ENCODE measurements around the gene CBFA2T2.
A peak's percentile ranks its signal among the peaks of the same experiment; 100 is the strongest.

Gene CBFA2T2

GRCh38 chr20:33660035-33660684 is 170.3 kb downstream of the CBFA2T2 start:
- H2AFZ ChIP-seq (ENCODE audit: low read length) = no peak overlapping the region
- H4K20me1 ChIP-seq (ENCODE audit: insufficient read depth, low read length, poor library complexity, severe bottlenecking) = no peaks in the 10 kb centered on the region
- TF ChIP-seq EZH2phosphoT487 (IDR thresholded peaks at IDR 0.05; ENCODE audit: borderline replicate concordance) (no peak), CTCF (conservative IDR thresholded peaks at IDR 0.05; ENCODE audit: low read length) (no peak)
- H3K27me3 ChIP-seq (ENCODE audit: insufficient read depth, low read length, poor library complexity, severe bottlenecking) = no peaks in the 10 kb centered on the region
- H3K9me2 ChIP-seq (replicated peaks; ENCODE audit: low read depth, low read length) = no peaks in the 10 kb centered on the region
- peaks cover 20% of the 10 kb centered on the region for H3K4me1 ChIP-seq (ENCODE audit: insufficient read depth, low read length, poor library complexity, severe bottlenecking)
- no peak overlapping the region for H3K4me2 ChIP-seq (ENCODE audit: low read depth, low read length, poor library complexity, severe bottlenecking)
- H3F3A ChIP-seq (ENCODE audit: low read depth) = no peaks in the 10 kb centered on the region
- H3K4me3 ChIP-seq (ENCODE audit: low read length, poor library complexity, severe bottlenecking) = no peak overlapping the region
- H3K36me3 ChIP-seq (ENCODE audit: insufficient read depth, low read length) = no peaks in the 10 kb centered on the region
- no peaks in the 10 kb centered on the region for H3K79me2 ChIP-seq (ENCODE audit: insufficient read depth, low read length)
- H3K9ac ChIP-seq (ENCODE audit: low read depth, low read length, poor library complexity, severe bottlenecking) = no peak overlapping the region
- H3K9me3 ChIP-seq (ENCODE audit: insufficient read depth, low read depth, low read length) = no peaks in the 10 kb centered on the region

- H3K9me3 ChIP-seq (ENCODE audit: insufficient read depth, low read depth, low read length) = no peaks in the 10 kb centered on the region
- H3K36me3 ChIP-seq (ENCODE audit: insufficient read depth, low read length) = no peaks in the 10 kb centered on the region
- H3K27me3 ChIP-seq (ENCODE audit: insufficient read depth, low read length, poor library complexity, severe bottlenecking) = no peaks in the 10 kb centered on the region
- H3F3A ChIP-seq (ENCODE audit: low read depth) = no peaks in the 10 kb centered on the region
- H3K9me2 ChIP-seq (replicated peaks; ENCODE audit: low read depth, low read length) = no peaks in the 10 kb centered on the region
- no peak overlapping the region for H3K4me3 ChIP-seq (ENCODE audit: low read length, poor library complexity, severe bottlenecking)
- H3K79me2 ChIP-seq (ENCODE audit: insufficient read depth, low read length) = no peaks in the 10 kb centered on the region
- H3K9ac ChIP-seq (ENCODE audit: low read depth, low read length, poor library complexity, severe bottlenecking) = no peak overlapping the region
- no peak overlapping the region for H3K4me2 ChIP-seq (ENCODE audit: low read depth, low read length, poor library complexity, severe bottlenecking)
- H3K4me1 ChIP-seq (ENCODE audit: insufficient read depth, low read length, poor library complexity, severe bottlenecking) = peaks cover 20% of the 10 kb centered on the region
- no peaks in the 10 kb centered on the region for H4K20me1 ChIP-seq (ENCODE audit: insufficient read depth, low read length, poor library complexity, severe bottlenecking)
- TF ChIP-seq EZH2phosphoT487 (IDR thresholded peaks at IDR 0.05; ENCODE audit: borderline replicate concordance) (no peak), CTCF (conservative IDR thresholded peaks at IDR 0.05; ENCODE audit: low read length) (no peak)
- no peak overlapping the region for H2AFZ ChIP-seq (ENCODE audit: low read length)
These were observed 170.8 kb downstream of the CBFA2T2 start for GRCh38 chr20:33660685-33661058.

- no peaks in the 10 kb centered on the region for H3K27me3 ChIP-seq (ENCODE audit: insufficient read depth, low read length, poor library complexity, severe bottlenecking)
- H2AFZ ChIP-seq (ENCODE audit: low read length) = peak within 1 kb of the TSS; percentile 76
- H3F3A ChIP-seq (ENCODE audit: low read depth) = no peaks in the 10 kb centered on the region
- H3K9ac ChIP-seq (ENCODE audit: low read depth, low read length, poor library complexity, severe bottlenecking) = peak within 1 kb of the TSS; percentile 86
- peak within 1 kb of the TSS; percentile 91 for H3K4me2 ChIP-seq (ENCODE audit: low read depth, low read length, poor library complexity, severe bottlenecking)
- H3K79me2 ChIP-seq (ENCODE audit: insufficient read depth, low read length) = no peaks in the 10 kb centered on the region
- peak within 1 kb of the TSS; percentile 76 for H3K4me3 ChIP-seq (ENCODE audit: low read length, poor library complexity, severe bottlenecking)
- H4K20me1 ChIP-seq (ENCODE audit: insufficient read depth, low read length, poor library complexity, severe bottlenecking) = no peaks in the 10 kb centered on the region
- no peaks in the 10 kb centered on the region for H3K9me3 ChIP-seq (ENCODE audit: insufficient read depth, low read depth, low read length)
- TF ChIP-seq EZH2phosphoT487 (IDR thresholded peaks at IDR 0.05; ENCODE audit: borderline replicate concordance) (no peak), CTCF (conservative IDR thresholded peaks at IDR 0.05; ENCODE audit: low read length) (no peak)
- H3K36me3 ChIP-seq (ENCODE audit: insufficient read depth, low read length) = no peaks in the 10 kb centered on the region
- peaks cover 20% of the 10 kb centered on the region for H3K4me1 ChIP-seq (ENCODE audit: insufficient read depth, low read length, poor library complexity, severe bottlenecking)
- no peaks in the 10 kb centered on the region for H3K9me2 ChIP-seq (replicated peaks; ENCODE audit: low read depth, low read length)
These were observed 172.3 kb downstream of the CBFA2T2 start, which contains the start of gene C20orf144 for GRCh38 chr20:33662172-33662571. Gene C20orf144, plus strand, starts transcription at chr20:33662327. Its CDS starts 19 bp downstream, at chr20:33662346.

Data from Loucy (cell line).